Heart left ventricle (tissue), 16 donors: ENCODE results near the gene CSRP2. TPM values are rescaled to one million over a fixed set of nuclear protein-coding genes. Genes with fewer than 3 reads are reported as not detected.

ENCODE experiments used
- ATAC-seq, 4 donors: fragments of 200-7000 bp; cut with Tn5 transposase; one replicate each; pipeline ENCODE4 v1.9.1; 2020 to 2022; ENCODE audit warnings: moderate library complexity in 4 of 4, mild to moderate bottlenecking in 3 of 4, moderate number of reproducible peaks in 1 of 4
- DNase-seq, 5 donors: peaks; one replicate each; pipeline ENCODE4 v3.0.0-alpha.2; 2020
- H3K27ac ChIP-seq, 12 donors: fragments of 200-600 bp; sonication (generic) in 4 of 12; one replicate each; pipeline versions ENCODE4 v1.5.0 to v1.8.0; 2016 to 2022; ENCODE audit warnings: mild to moderate bottlenecking in 2 of 12
- H3K27me3 ChIP-seq, 9 donors: fragments of 200-600 bp; sonication (generic) in 2 of 9; one replicate each; pipeline versions ENCODE4 v1.5.1 to v1.8.0; 2016 to 2022; ENCODE audit warnings: mild to moderate bottlenecking in 3 of 9
- H3K36me3 ChIP-seq, 9 donors: fragments of 200-600 bp; sonication (generic) in 2 of 9; one replicate each; pipeline versions ENCODE4 v1.5.0 to v1.8.0; 2018 to 2022; ENCODE audit warnings: mild to moderate bottlenecking in 2 of 9
- H3K4me1 ChIP-seq, 12 donors: fragments of 200-600 bp; sonication (generic) in 4 of 12; one replicate each; pipeline versions ENCODE4 v1.5.0 to v1.8.0; 2016 to 2022; ENCODE audit warnings: mild to moderate bottlenecking in 3 of 12
- H3K4me3 ChIP-seq, 12 donors: fragments of 200-600 bp; sonication (generic) in 4 of 12; one replicate each; pipeline versions ENCODE4 v1.5.0 to v1.8.0; 2017 to 2022; ENCODE audit warnings: mild to moderate bottlenecking in 9 of 12, moderate library complexity in 4 of 12
- H3K9me3 ChIP-seq, 12 donors: fragments of 200-600 bp; sonication (generic) in 4 of 12; one replicate each; pipeline versions ENCODE4 v1.5.0 to v1.8.0; 2016 to 2022; ENCODE audit warnings: mild to moderate bottlenecking in 1 of 12
- POLR2A ChIP-seq, 2 donors: fragments of 450-650 bp; IDR thresholded peaks; one replicate each; pipeline ENCODE4 v1.6.1; 2017; ENCODE audit warnings: antibody characterized with exemption in 2 of 2, mild to moderate bottlenecking in 2 of 2, moderate library complexity in 2 of 2
- WGBS, 4 donors: extraction: QIAGEN DNeasy Blood & Tissue Kit in 2 of 4; methylation state at CpG; one replicate each; pipeline versions ENCODE4 v1.1.5 to v1.1.7; 2013 to 2018; 5-methylcytosine and 5-hydroxymethylcytosine counted together
- intact Hi-C, 10 donors: fragments of 100-400 bp; cut with DNase I; formaldehyde crosslinking; loops; one replicate each; pipeline versions ENCODE4 v1.11.1 to v1.14.2; 2022
- polyA plus RNA-seq, 2 donors: library from polyadenylated mRNA; stranded (reverse); fragments of 200-250 nt; gene quantifications; one replicate each; pipeline ENCODE4 v1.2.3, GENCODE V29; 2013
- total RNA-seq, 9 donors: library from RNA; depleted of rRNA in 2 of 9; stranded (reverse); fragments of >200 nt in 2 of 9; fragmentation: NEBNext Ultra II Directional in 3 of 9; extraction: Animal tissue kit (Norgen Biotek cat#: 25700) in 3 of 9; gene quantifications; one replicate each; pipeline versions ENCODE4 v1.1.0 to v1.2.4, GENCODE V29; 2016 to 2023
- TF ChIP-seq, protein P1 (sequence below), 12 donors: fragments of 200-600 bp; sonication (generic) in 4 of 12; IDR thresholded peaks; one replicate each; pipeline versions ENCODE4 v1.5.0 to v1.8.0; 2018 to 2022; ENCODE audit warnings: antibody characterized with exemption in 12 of 12, mild to moderate bottlenecking in 5 of 12
- donor health status: ischemic (EF 13 %, LVEDD 7.1; RV severe dilation, severe dysfunction).
- donor health status: healthy with polysubstance abuse.
- donor health status: DM: no; HTN: yes; CAD: no.
- donor health status: DM: no; HTN: no; CAD: no.
- donor health status: ischemic (EF 25% LVEDD 6.9; RV normal size, moderate dysfunction).
- donor health status: ischemic (EF 25% LVEDD 5.7; RV mildly dilated, moderate dysfunction).
- donor health status: healthy.
- donor health status: DM: yes; HTN: yes; CAD: no.
- donor health status: ischemic (EF 35%, LVEDD 5.7; RV mildly dilated, moderate dysfunction).
- donor health status: nonischemic (EF 11% LVEDD 7.7; RV severe dilation, severe dysfunction).
- donor health status: DM: yes; HTN: yes; CAD: no.
- donor health status: PGD.
- donor health status: ischemic (EF 29% LVEDD 5.4; RV normal size, mild dysfunction).
- donor health status: nonischemic (EF 23%, LVEDD 6.1; RV moderate dilation, normal function).

Gene CSRP2
- total and polyA plus RNA-seq, 11 donors: 16.2 to 41.6 (median 30.1) TPM

DNA sequence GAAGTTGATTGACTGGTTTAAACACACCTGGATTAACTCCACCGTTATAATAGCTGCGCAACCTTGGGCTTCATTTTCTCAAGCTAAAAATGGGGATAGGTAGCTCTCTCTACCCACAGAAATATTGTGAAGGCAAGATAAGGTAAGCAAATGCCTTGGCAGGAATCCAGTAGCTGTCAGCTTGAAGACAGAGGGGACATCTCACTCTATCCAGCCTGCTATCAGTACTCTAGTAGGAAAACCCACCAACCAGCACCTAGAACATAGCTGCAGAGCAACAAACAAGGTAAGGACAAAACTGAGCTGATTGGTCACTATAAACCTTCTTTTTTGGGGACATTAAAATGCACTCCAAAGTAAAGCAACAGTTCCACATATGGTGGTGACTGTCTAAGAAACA, 7.7 kb downstream of the CSRP2 start:
- no peak overlapping the region for H3K27ac ChIP-seq
- DNase-seq: no peak
- ATAC-seq: no peak
- no peaks in the 10 kb centered on the region for H3K36me3 ChIP-seq
- peaks cover 0 to 6% (median 0%) of the 10 kb centered on the region in 12 donors for H3K4me1 ChIP-seq
- intact Hi-C loops: no loop called here
- no peaks in the 10 kb centered on the region for H3K9me3 ChIP-seq
- no peak for TF ChIP-seq POLR2A (IDR thresholded peaks at IDR 0.05)
- TF ChIP-seq, protein P1, sequence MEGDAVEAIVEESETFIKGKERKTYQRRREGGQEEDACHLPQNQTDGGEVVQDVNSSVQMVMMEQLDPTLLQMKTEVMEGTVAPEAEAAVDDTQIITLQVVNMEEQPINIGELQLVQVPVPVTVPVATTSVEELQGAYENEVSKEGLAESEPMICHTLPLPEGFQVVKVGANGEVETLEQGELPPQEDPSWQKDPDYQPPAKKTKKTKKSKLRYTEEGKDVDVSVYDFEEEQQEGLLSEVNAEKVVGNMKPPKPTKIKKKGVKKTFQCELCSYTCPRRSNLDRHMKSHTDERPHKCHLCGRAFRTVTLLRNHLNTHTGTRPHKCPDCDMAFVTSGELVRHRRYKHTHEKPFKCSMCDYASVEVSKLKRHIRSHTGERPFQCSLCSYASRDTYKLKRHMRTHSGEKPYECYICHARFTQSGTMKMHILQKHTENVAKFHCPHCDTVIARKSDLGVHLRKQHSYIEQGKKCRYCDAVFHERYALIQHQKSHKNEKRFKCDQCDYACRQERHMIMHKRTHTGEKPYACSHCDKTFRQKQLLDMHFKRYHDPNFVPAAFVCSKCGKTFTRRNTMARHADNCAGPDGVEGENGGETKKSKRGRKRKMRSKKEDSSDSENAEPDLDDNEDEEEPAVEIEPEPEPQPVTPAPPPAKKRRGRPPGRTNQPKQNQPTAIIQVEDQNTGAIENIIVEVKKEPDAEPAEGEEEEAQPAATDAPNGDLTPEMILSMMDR (IDR thresholded peaks at IDR 0.05): no peak
- H3K27me3 ChIP-seq: no peaks in the 10 kb centered on the region
- H3K4me3 ChIP-seq: no peak overlapping the region
- WGBS, 4 donors: 74 to 91% (median 85%) methylated on average over 2 of the region's 2 CpGs

DNA sequence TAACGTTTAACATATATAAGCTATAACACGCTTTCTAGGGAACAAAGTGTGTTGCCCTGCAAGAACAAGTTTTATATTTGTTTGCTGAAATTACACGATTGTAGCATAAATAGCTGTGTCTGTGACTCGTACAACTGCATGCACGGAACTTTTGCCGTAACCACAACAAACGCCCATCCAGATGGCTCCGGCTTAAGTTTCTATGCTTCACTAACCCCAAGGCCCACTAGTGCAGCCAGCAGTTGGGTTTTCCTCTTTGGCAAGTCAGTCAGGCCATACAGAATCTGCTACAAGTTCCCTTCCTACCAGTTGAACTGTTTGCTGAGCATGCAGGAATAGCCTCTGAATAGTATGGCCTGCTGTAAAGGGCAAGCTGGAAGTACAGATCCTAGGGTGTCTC, 12.1 kb downstream of the CSRP2 start:
- ATAC-seq (no peak), DNase-seq (no peak)
- Histone ChIP-seq H3K4me3 (no peak overlapping the region), H3K4me1 (peaks cover 0 to 10% (median 0%) of the 10 kb centered on the region in 12 donors), H3K27me3 (no peaks in the 10 kb centered on the region), H3K36me3 (peaks cover 0 to 10% (median 0%) of the 10 kb centered on the region in 9 donors), H3K27ac (no peak overlapping the region), H3K9me3 (no peaks in the 10 kb centered on the region)
- TF ChIP-seq POLR2A (IDR thresholded peaks at IDR 0.05): no peak
- TF ChIP-seq, protein P1 (IDR thresholded peaks at IDR 0.05): no peak
- intact Hi-C loops: no loop called here
- WGBS, 4 donors: 90 to 94% (median 93%) methylated on average over 8 of the region's 8 CpGs

DNA sequence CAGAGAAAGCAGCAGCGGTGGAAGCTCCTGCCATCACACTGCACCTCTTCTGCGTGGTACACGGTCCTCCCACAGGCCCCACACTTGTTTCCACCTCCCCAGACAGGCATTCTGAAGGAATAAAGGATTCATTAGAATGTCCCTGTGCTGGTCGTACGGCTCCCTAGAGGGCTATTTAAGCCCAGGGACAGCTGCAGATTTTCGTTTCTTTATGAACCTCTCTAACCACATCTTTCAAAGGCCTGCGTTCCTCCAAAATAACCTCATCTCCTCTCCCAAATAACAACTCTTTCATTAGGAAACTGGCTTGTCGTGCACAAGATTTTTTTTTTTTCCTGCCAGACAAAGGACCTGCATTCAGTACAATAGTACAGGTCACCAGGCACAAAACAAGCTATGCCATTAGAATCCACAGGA, 12.7 kb downstream of the CSRP2 start:
- Histone ChIP-seq H3K27me3 (no peaks in the 10 kb centered on the region), H3K36me3 (peaks cover 0 to 13% (median 0%) of the 10 kb centered on the region in 9 donors), H3K9me3 (no peaks in the 10 kb centered on the region), H3K4me3 (no peak overlapping the region), H3K27ac (no peak overlapping the region), H3K4me1 (peaks cover 0 to 10% (median 0%) of the 10 kb centered on the region in 12 donors)
- intact Hi-C loops: no loop called here
- no peak for DNase-seq
- TF ChIP-seq, protein P1 (IDR thresholded peaks at IDR 0.05): no peak
- TF ChIP-seq POLR2A (IDR thresholded peaks at IDR 0.05): no peak
- WGBS, 4 donors: 79 to 82% (median 80%) methylated on average over 8 of the region's 8 CpGs
- ATAC-seq: no peak

DNA sequence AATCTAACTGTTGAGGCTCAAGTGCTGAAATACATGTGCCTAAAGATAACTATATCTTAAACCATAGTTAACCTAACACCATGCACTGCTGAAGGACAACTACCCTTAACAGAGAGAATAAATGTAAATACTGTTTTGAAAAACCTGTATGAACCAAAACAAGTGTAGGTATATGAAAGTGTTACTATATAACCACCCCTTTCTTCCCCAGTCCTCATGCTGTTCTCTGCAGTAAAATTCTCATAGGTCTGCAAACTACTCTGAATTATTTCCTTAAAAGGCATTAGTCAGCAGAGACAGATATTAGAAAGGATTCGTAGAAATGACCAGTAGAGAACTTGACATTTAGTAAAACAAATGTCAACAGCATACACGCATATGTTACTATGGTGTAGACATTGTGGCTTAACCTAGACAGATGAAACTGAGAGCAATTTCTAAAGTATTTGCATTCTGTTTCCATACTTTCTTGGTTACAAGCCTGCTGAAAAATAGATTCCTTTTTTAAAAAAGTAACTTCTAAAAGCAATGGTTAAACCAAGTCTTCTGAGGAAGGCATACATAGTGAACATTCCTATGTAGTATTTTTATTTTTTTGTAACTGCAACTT, 13.9 kb downstream of the CSRP2 start:
- no peak overlapping the region for H3K4me3 ChIP-seq
- 77 to 87% (median 82%) methylated on average over 2 of the region's 2 CpGs for WGBS, 4 donors
- H3K27ac ChIP-seq: no peak overlapping the region
- H3K36me3 ChIP-seq: peaks cover 0 to 24% (median 2%) of the 10 kb centered on the region in 9 donors
- ATAC-seq (no peak), DNase-seq (no peak)
- TF ChIP-seq, protein P1 (IDR thresholded peaks at IDR 0.05): no peak
- no peak for TF ChIP-seq POLR2A (IDR thresholded peaks at IDR 0.05)
- H3K9me3 ChIP-seq: no peaks in the 10 kb centered on the region
- intact Hi-C loops: no loop called here
- H3K4me1 ChIP-seq: peaks cover 0 to 10% (median 0%) of the 10 kb centered on the region in 12 donors
- H3K27me3 ChIP-seq: no peaks in the 10 kb centered on the region
